GM18498 (cell line): ENCODE results near the gene ABCB8.
"Not testable (repeated sequence)": the region's sequence is repeated elsewhere in the genome, so short reads cannot be mapped to it uniquely, and the experiment has no call there.

Experiments used
- ATAC-seq: cut with Tn5 transposase; IDR thresholded peaks from one replicate; pipeline ENCODE4 v1.9.1; 2021; ENCODE audit warnings: mild to moderate bottlenecking, moderate library complexity; ENCODE audit not compliant: unreplicated experiment

Gene ABCB8

GRCh38 chr7:150997817-150998216, 30.4 kb upstream of the ABCB8 start:
- no peak for ATAC-seq

GRCh38 chr7:150998341-150998740, 29.9 kb upstream of the ABCB8 start:
- no peak for ATAC-seq

- ATAC-seq: no peak
Measured at GRCh38 chr7:150999001-150999400, 29.2 kb upstream of the ABCB8 start.

GRCh38 chr7:150999497-151000230, 28.6 kb upstream of the ABCB8 start:
- ATAC-seq: no peak

GRCh38 chr7:151000897-151001495, 27.3 kb upstream of the ABCB8 start:
- ATAC-seq: no peak

GRCh38 chr7:151001546-151001945, 26.7 kb upstream of the ABCB8 start:
- ATAC-seq: no peak

GRCh38 chr7:151003572-151003971, 24.7 kb upstream of the ABCB8 start:
- no peak for ATAC-seq

GRCh38 chr7:151005566-151005965, 22.7 kb upstream of the ABCB8 start:
- ATAC-seq: no peak

- ATAC-seq: no peak
Measured at GRCh38 chr7:151006590-151007300, 21.5 kb upstream of the ABCB8 start.

GRCh38 chr7:151007469-151007898, 20.8 kb upstream of the ABCB8 start:
- no peak for ATAC-seq

GRCh38 chr7:151008143-151008510, 20.1 kb upstream of the ABCB8 start:
- ATAC-seq: no peak

- no peak for ATAC-seq
Measured at GRCh38 chr7:151008511-151009323, 19.5 kb upstream of the ABCB8 start.

GRCh38 chr7:151009327-151010036, 18.8 kb upstream of the ABCB8 start:
- no peak for ATAC-seq

GRCh38 chr7:151010037-151010306, 18.3 kb upstream of the ABCB8 start:
- ATAC-seq: no peak

GRCh38 chr7:151010307-151011096, 17.7 kb upstream of the ABCB8 start:
- ATAC-seq: no peak

- ATAC-seq: no peak
Measured at GRCh38 chr7:151011097-151011409, 17.2 kb upstream of the ABCB8 start.

GRCh38 chr7:151011616-151012015, 16.6 kb upstream of the ABCB8 start:
- ATAC-seq: not testable (repeated sequence)

- ATAC-seq: no peak
Measured at GRCh38 chr7:151012031-151012692, 16.1 kb upstream of the ABCB8 start.

- no peak for ATAC-seq
Measured at GRCh38 chr7:151012911-151013347, 15.3 kb upstream of the ABCB8 start.

GRCh38 chr7:151013356-151013732, 14.9 kb upstream of the ABCB8 start:
- ATAC-seq: no peak
